OCI-LY7 (cell line): ENCODE results near the gene DDX39B. TPM values are rescaled to one million over a fixed set of nuclear protein-coding genes. Genes with fewer than 3 reads are reported as not detected.
A peak's percentile ranks its signal among the peaks of the same experiment; 100 is the strongest.
"Not testable (repeated sequence)": the region's sequence is repeated elsewhere in the genome, so short reads cannot be mapped to it uniquely, and the experiment has no call there.

Source experiments
- BruUV-seq: library from RNA; stranded (reverse); fragments of 400-500 nt; replicated peaks from 2 replicates; lab custom pipeline; 2021; lab: Mats Ljungman, UMichigan
- CTCF ChIA-PET: fragments of 300-600 bp; sonication (Branson Sonifier 250); formaldehyde crosslinking; loops from one replicate; lab custom pipeline; 2022; ENCODE audit warnings: antibody characterized with exemption; ENCODE audit not compliant: unreplicated experiment; lab: Charles Lee
- POLR2A ChIA-PET: fragments of 300-600 bp; sonication (Branson Sonifier 250); formaldehyde crosslinking; loops from one replicate; lab custom pipeline; 2022; ENCODE audit warnings: antibody characterized with exemption; lab: Charles Lee
- DNase-seq: peaks from one replicate; pipeline ENCODE4 v3.0.0-alpha.2; 2015; ENCODE audit warnings: low spot score
- H2AFZ ChIP-seq: fragments of 200-600 bp; sonication (generic), shearing (Covaris generic); 2 replicates; pipeline ENCODE4 v1.6.1; 2014; ENCODE audit warnings: mild to moderate bottlenecking, antibody characterized with exemption, low read length, moderate library complexity
- H3K27ac ChIP-seq: fragments of 200-600 bp; sonication (generic); 2 replicates; pipeline ENCODE4 v1.5.1; 2014; ENCODE audit warnings: mixed run types, low read depth, mild to moderate bottlenecking, moderate library complexity, low read length, inconsistent platforms; ENCODE audit not compliant: poor library complexity, severe bottlenecking
- H3K36me3 ChIP-seq: fragments of 200-600 bp; sonication (generic); 2 replicates; pipeline ENCODE4 v1.6.1; 2014; ENCODE audit warnings: mild to moderate bottlenecking, antibody characterized with exemption, low read length, moderate library complexity, mixed read lengths; ENCODE audit not compliant: insufficient read depth
- H3K4me1 ChIP-seq: fragments of 200-600 bp; sonication (generic); 2 replicates; pipeline ENCODE4 v1.5.1; 2014; ENCODE audit warnings: mild to moderate bottlenecking, low read length; ENCODE audit not compliant: insufficient read depth, poor library complexity, severe bottlenecking
- H3K4me2 ChIP-seq: fragments of 200-600 bp; sonication (generic); 2 replicates; pipeline ENCODE4 v1.6.1; 2014; ENCODE audit warnings: mild to moderate bottlenecking, low read length
- H3K4me3 ChIP-seq: fragments of 200-600 bp; sonication (generic); 2 replicates; pipeline ENCODE4 v1.5.1; 2014; ENCODE audit warnings: mild to moderate bottlenecking, low read depth, low read length; ENCODE audit not compliant: poor library complexity, severe bottlenecking
- H3K79me2 ChIP-seq: fragments of 200-600 bp; sonication (generic); 2 replicates; pipeline ENCODE4 v1.6.1; 2016; ENCODE audit warnings: low read depth, mild to moderate bottlenecking, low read length, moderate library complexity, mixed read lengths; ENCODE audit not compliant: insufficient read depth
- H3K9me2 ChIP-seq: fragments of 200-600 bp; sonication (generic); 2 replicates; pipeline ENCODE4 v1.6.1; 2016; ENCODE audit warnings: mild to moderate bottlenecking, low read length, mixed read lengths; ENCODE audit not compliant: insufficient read depth
- H3K9me3 ChIP-seq: fragments of 200-600 bp; sonication (generic); 2 replicates; pipeline ENCODE4 v1.6.1; 2014; ENCODE audit warnings: mild to moderate bottlenecking, mixed run types, low read length, mixed read lengths
- H4K20me1 ChIP-seq: fragments of 200-600 bp; sonication (generic); 2 replicates; pipeline ENCODE4 v1.6.1; 2014; ENCODE audit warnings: mild to moderate bottlenecking, antibody characterized with exemption, low read length, moderate library complexity, mixed read lengths; ENCODE audit not compliant: insufficient read depth
- EZH2phosphoT487 ChIP-seq: fragments of 200-600 bp; sonication (generic); IDR thresholded peaks from 2 replicates; pipeline ENCODE4 v1.6.1; 2018; ENCODE audit warnings: low read depth, borderline replicate concordance, mild to moderate bottlenecking, mixed run types, antibody characterized with exemption, low read length, moderate library complexity, mixed read lengths
- intact Hi-C: fragments of 100-400 bp; cut with micrococcal nuclease; formaldehyde crosslinking; loops from one replicate; pipeline ENCODE4 v1.10.0; 2022; ENCODE audit not compliant: unreplicated experiment
- total RNA-seq, 2 experiments: library from RNA; depleted of rRNA in 1 of 2; stranded (reverse); fragments of >200 nt in 1 of 2; shearing (Covaris generic) in 1 of 2; gene quantifications; 2 replicates each; pipeline ENCODE4 v1.2.3, GENCODE V29; 2014 to 2022
- TF ChIP-seq, protein P1 (sequence below): fragments of 200-600 bp; sonication (generic); conservative IDR thresholded peaks from 2 replicates; pipeline ENCODE4 v1.5.1; 2014; ENCODE audit warnings: mild to moderate bottlenecking, antibody characterized with exemption, low read length, moderate library complexity, mixed read lengths

DDX39B gene
- total RNA-seq, 2 experiments from 2014 or later, result 481 to 736 TPM

GRCh38 chr6:31502586-31502985, 39.2 kb downstream of the DDX39B start:
- Histone ChIP-seq H4K20me1 (no peaks in the 10 kb centered on the region; the same call in 1 of the 2 replicates), H3K9me3 (no peaks in the 10 kb centered on the region), H3K36me3 (peaks cover 48% of the 10 kb centered on the region), H3K4me3 (no peak overlapping the region), H3K9me2 (no peaks in the 10 kb centered on the region), H3K4me1 (peaks cover 3% of the 10 kb centered on the region), H3K27ac (no peak overlapping the region), H3K4me2 (no peak overlapping the region), H3K79me2 (peaks cover 69% of the 10 kb centered on the region), H2AFZ (no peak overlapping the region)
- TF ChIP-seq, protein P1, sequence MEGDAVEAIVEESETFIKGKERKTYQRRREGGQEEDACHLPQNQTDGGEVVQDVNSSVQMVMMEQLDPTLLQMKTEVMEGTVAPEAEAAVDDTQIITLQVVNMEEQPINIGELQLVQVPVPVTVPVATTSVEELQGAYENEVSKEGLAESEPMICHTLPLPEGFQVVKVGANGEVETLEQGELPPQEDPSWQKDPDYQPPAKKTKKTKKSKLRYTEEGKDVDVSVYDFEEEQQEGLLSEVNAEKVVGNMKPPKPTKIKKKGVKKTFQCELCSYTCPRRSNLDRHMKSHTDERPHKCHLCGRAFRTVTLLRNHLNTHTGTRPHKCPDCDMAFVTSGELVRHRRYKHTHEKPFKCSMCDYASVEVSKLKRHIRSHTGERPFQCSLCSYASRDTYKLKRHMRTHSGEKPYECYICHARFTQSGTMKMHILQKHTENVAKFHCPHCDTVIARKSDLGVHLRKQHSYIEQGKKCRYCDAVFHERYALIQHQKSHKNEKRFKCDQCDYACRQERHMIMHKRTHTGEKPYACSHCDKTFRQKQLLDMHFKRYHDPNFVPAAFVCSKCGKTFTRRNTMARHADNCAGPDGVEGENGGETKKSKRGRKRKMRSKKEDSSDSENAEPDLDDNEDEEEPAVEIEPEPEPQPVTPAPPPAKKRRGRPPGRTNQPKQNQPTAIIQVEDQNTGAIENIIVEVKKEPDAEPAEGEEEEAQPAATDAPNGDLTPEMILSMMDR, result no peak
- no peak for TF ChIP-seq EZH2phosphoT487
- no peak for DNase-seq
- ChIA-PET CTCF (no interaction called here), POLR2A (interaction anchor here (1.3 kb wide), 1 partner anchor 39 kb away, joined by 6 read pairs; the partner anchor contains the start of gene DDX39B)
- BruUV-seq, result no TSS peak
- intact Hi-C loops, result no loop called here

- Histone ChIP-seq H3K4me2 (peak overlapping the region; percentile 28; the same call in 1 of the 2 replicates), H3K4me1 (peaks cover 13% of the 10 kb centered on the region), H3K79me2 (peaks cover 90% of the 10 kb centered on the region), H3K36me3 (peaks cover 23% of the 10 kb centered on the region)
- DNase-seq, BruUV-seq, POLR2A ChIA-PET, H3K9me3 ChIP-seq, H2AFZ ChIP-seq, CTCF ChIA-PET, H4K20me1 ChIP-seq, H3K27ac ChIP-seq, H3K9me2 ChIP-seq, H3K4me3 ChIP-seq: not testable (repeated sequence)
- intact Hi-C loops, result loop anchor here (10.0 kb wide), 2 partner anchors 335 to 815 kb away; partner anchors contain the start of gene PPP1R18
Observed at GRCh38 chr6:31499648-31500047, 42.2 kb downstream of the DDX39B start.

DNA sequence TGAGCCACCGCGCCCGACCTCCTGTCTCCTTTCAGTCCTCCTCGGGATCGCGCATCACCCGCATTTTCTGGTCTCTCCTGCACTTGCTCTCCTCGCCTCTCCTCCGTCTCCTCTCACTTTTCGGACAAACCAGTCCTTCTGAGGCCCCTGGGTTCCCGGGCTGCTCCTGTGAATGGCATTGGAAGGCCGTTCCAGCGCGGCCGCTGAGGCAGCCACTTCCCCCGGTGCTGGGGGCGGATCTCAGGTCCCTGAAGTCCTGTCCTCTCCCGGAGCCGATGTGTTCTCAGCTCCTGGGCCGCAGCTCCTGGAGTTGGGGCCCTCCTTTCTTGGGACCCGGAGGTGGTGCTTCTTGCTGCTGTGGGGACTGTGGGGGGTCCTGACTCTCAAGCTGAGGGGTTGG, 43.1 kb downstream of the DDX39B start:
- H3K4me1 ChIP-seq, result peaks cover 13% of the 10 kb centered on the region
- H3K4me2 ChIP-seq, result peak overlapping the region; percentile 28; the same call in 1 of the 2 replicates
- no peaks in the 10 kb centered on the region for H3K9me2 ChIP-seq
- H3K79me2 ChIP-seq, result peaks cover 81% of the 10 kb centered on the region
- no peaks in the 10 kb centered on the region for H3K9me3 ChIP-seq
- H2AFZ ChIP-seq, result no peak overlapping the region
- ChIA-PET POLR2A (no interaction called here), CTCF (no interaction called here)
- H4K20me1 ChIP-seq, result no peaks in the 10 kb centered on the region
- H3K27ac ChIP-seq, result no peak overlapping the region
- intact Hi-C loops, result loop anchor here (10.0 kb wide), 2 partner anchors 336 to 814 kb away; partner anchors contain the start of gene PPP1R18
- BruUV-seq, result no TSS peak
- H3K4me3 ChIP-seq, result no peak overlapping the region
- TF ChIP-seq EZH2phosphoT487, result no peak
- TF ChIP-seq, protein P1, result no peak
- peaks cover 23% of the 10 kb centered on the region for H3K36me3 ChIP-seq
- no peak for DNase-seq
